Measurements from ENCODE around the gene LPCAT3. TPM values are rescaled to one million over a fixed set of nuclear protein-coding genes. Genes with fewer than 3 reads are reported as not detected.

The LPCAT3 gene
- total RNA-seq, 1 experiment from 2014 or later: 45.8 TPM

GRCh38 chr12:7019043-7019569 is 830 bp upstream of the LPCAT3 start:
- ChIA-PET CTCF (interaction anchor here (0.8 to 1.4 kb wide), 4 partner anchors 8 to 75 kb away, joined by 3 to 5 read pairs (median 4); no protein-coding TSS in a partner anchor), RAD21 (ENCODE audit: low non-redundant PET in 1 of 2, low total read pairs in 2 of 2, uncharacterized antibody in 2 of 2, unreplicated experiment in 2 of 2) (interaction anchor here in 1 of 2 experiments (0.6 kb wide), 1 partner anchor 679 kb away, joined by 3 read pairs; no protein-coding TSS in a partner anchor), POLR2A (interaction anchor here (0.8 to 2.9 kb wide), 6 partner anchors 8 to 75 kb away, joined by 3 to 17 read pairs (median 4); partner anchors contain the start of genes C12orf57 and RNU7-1)
- ATAC-seq (no peak), DNase-seq (ENCODE audit: low read depth, low spot score) (no peak)
- Histone ChIP-seq H3K9me3 (ENCODE audit: control insufficient read depth in 1 of 2, insufficient read depth in 1 of 2, low read depth in 1 of 2, low read length in 2 of 2) (no peaks in the 10 kb centered on the region), H3K27me3 (ENCODE audit: insufficient read depth, low read length) (no peaks in the 10 kb centered on the region), H3K79me2 (ENCODE audit: insufficient read depth, low read length) (peaks cover 37% of the 10 kb centered on the region), H3K36me3 (ENCODE audit: control insufficient read depth in 1 of 2, insufficient read depth in 2 of 2, low read length in 2 of 2) (peaks cover 3 to 4% of the 10 kb centered on the region in 2 experiments; a peak in 2 of 4 replicates), H3K4me3 (replicated peaks in 1 of 2; ENCODE audit: low read depth in 1 of 2, low read length in 2 of 2) (peak overlapping the region; percentile 36 to 96), H3K9me2 (ENCODE audit: insufficient read depth) (no peaks in the 10 kb centered on the region), H3K9ac (ENCODE audit: low read length) (peak overlapping the region; percentile 88), H3K4me1 (ENCODE audit: control insufficient read depth in 1 of 2, insufficient read depth in 2 of 2, low read length in 2 of 2) (peaks cover 14 to 32% of the 10 kb centered on the region in 2 experiments), H4K20me1 (ENCODE audit: insufficient read depth) (no peaks in the 10 kb centered on the region), H3K27ac (ENCODE audit: low read depth, low read length) (peak overlapping the region; percentile 93), H2AFZ (ENCODE audit: low read depth, low read length, poor library complexity, severe bottlenecking) (peak overlapping the region; percentile 12), H3K4me2 (ENCODE audit: low read length) (peak overlapping the region; percentile 93)
- TSS peak; percentile 56 for BruUV-seq (replicated peaks)
- intact Hi-C loops (cut with micrococcal nuclease): loop anchor here (2.0 kb wide), 3 partner anchors 24 to 90 kb away; partner anchors contain the start of genes C1RL, EMG1 and PHB2
- no peak for TF ChIP-seq RAD21 (IDR thresholded peaks at IDR 0.05; ENCODE audit: low read depth)
- TF ChIP-seq POLR2A (IDR thresholded peaks at IDR 0.05; ENCODE audit: borderline replicate concordance, extremely low read depth, insufficient read depth, insufficient read length): no peak
- TF ChIP-seq EZH2phosphoT487 (IDR thresholded peaks at IDR 0.05; ENCODE audit: borderline replicate concordance): no peak
- no peak for TF ChIP-seq POLR2AphosphoS5 (IDR thresholded peaks at IDR 0.05; ENCODE audit: low read depth, low read length)
- no peak for TF ChIP-seq SRF (IDR thresholded peaks at IDR 0.05; ENCODE audit: low read depth)
- no peak for TF ChIP-seq ZNF274 (IDR thresholded peaks at IDR 0.05; ENCODE audit: low read depth, low read length)
- no peak for TF ChIP-seq CEBPB (IDR thresholded peaks at IDR 0.05; ENCODE audit: low read depth)
- TF ChIP-seq REST (IDR thresholded peaks at IDR 0.05; ENCODE audit: low read depth): no peak
- no peak for TF ChIP-seq FOSL1 (IDR thresholded peaks at IDR 0.05; ENCODE audit: low read depth)
- TF ChIP-seq EZH2 (IDR thresholded peaks at IDR 0.05): no peak
- no peak for TF ChIP-seq ATF3 (IDR thresholded peaks at IDR 0.05)

Measured in HCT116 (cell line).